Stomach (tissue), 9 donors: ENCODE data around the gene NOC4L. TPM values are rescaled to one million over a fixed set of nuclear protein-coding genes. Genes with fewer than 3 reads are reported as not detected.

Experiments used
- DNase-seq, 2 donors: peaks; one replicate each; pipeline versions ENCODE4 v3.0.0 to v3.0.0-alpha.2; 2013 to 2019
- H3K27ac ChIP-seq, 5 donors: fragments of 200-600 bp in 4 of 5; sonication (generic) in 4 of 5; one replicate each; pipeline ENCODE4 v1.5.1; 2013 to 2019; ENCODE audit warnings: mild to moderate bottlenecking in 1 of 5, moderate library complexity in 1 of 5
- H3K27me3 ChIP-seq, 3 donors: fragments of 200-600 bp; sonication (generic); one replicate each; pipeline ENCODE4 v1.5.1; 2017 to 2019; ENCODE audit warnings: mixed run types in 1 of 3
- H3K36me3 ChIP-seq, 4 donors: fragments of 200-600 bp; sonication (generic); 1 replicate in 3 of 4; 2 replicates in 1 of 4; pipeline ENCODE4 v1.5.1; 2016 to 2019
- H3K4me1 ChIP-seq, 4 donors: fragments of 200-600 bp; sonication (generic); one replicate each; pipeline ENCODE4 v1.5.1; 2016 to 2019
- H3K4me3 ChIP-seq, 4 donors: fragments of 200-600 bp; sonication (generic) in 3 of 4; one replicate each; pipeline ENCODE4 v1.5.1; 2016 to 2019; ENCODE audit warnings: mild to moderate bottlenecking in 1 of 4
- H3K9me3 ChIP-seq, 4 donors: fragments of 200-600 bp; sonication (generic); one replicate each; pipeline ENCODE4 v1.5.1; 2016 to 2019
- EP300 ChIP-seq: sonication (generic); formaldehyde crosslinking; IDR thresholded peaks from one replicate; pipeline ENCODE4 v1.6.1; 2017; ENCODE audit warnings: antibody characterized with exemption
- POLR2A ChIP-seq, 4 donors: fragments of 450-650 bp; IDR thresholded peaks; one replicate each; pipeline ENCODE4 v1.6.1; 2016; ENCODE audit warnings: antibody characterized with exemption in 4 of 4, control low read depth in 2 of 4, mild to moderate bottlenecking in 1 of 4, moderate library complexity in 1 of 4
- POLR2AphosphoS5 ChIP-seq, 3 donors: sonication (generic); formaldehyde crosslinking; IDR thresholded peaks; one replicate each; pipeline ENCODE4 v1.6.1; 2016; ENCODE audit warnings: antibody characterized with exemption in 3 of 3
- WGBS, 5 donors: extraction: QIAGEN DNeasy Blood & Tissue Kit in 3 of 5; methylation state at CpG; one replicate each; pipeline versions ENCODE4 v1.1.5 to v1.1.7; 2013 to 2018; 5-methylcytosine and 5-hydroxymethylcytosine counted together
- intact Hi-C: fragments of 100-400 bp; cut with DNase I; formaldehyde crosslinking; loops from one replicate; pipeline ENCODE4 v1.15.1; 2023; ENCODE audit warnings: low total_unique reads
- polyA plus RNA-seq, 3 donors: library from polyadenylated mRNA; stranded (reverse); fragments of 200-250 nt; gene quantifications; one replicate each; pipeline ENCODE4 v1.2.3, GENCODE V29; 2013
- total RNA-seq, 5 donors: library from RNA; depleted of rRNA; stranded (reverse); fragments of >200 nt; gene quantifications; one replicate each; pipeline versions ENCODE4 v1.1.0 to v1.2.3, GENCODE V29; 2014 to 2016
- TF ChIP-seq, protein P1 (sequence below), 7 experiments: fragments of 450-650 bp in 4 of 7; fragments of 200-600 bp in 3 of 7; sonication (generic) in 3 of 7; IDR thresholded peaks; one replicate each; pipeline ENCODE4 v1.5.1; 2016 to 2019; ENCODE audit warnings: antibody characterized with exemption in 7 of 7, control low read depth in 2 of 7, mild to moderate bottlenecking in 1 of 7
- donor health status: healthy with polysubstance abuse.
- donor health status: Bipolar disorder and iron deficiency.
- donor health status: healthy.

The NOC4L gene
- total and polyA plus RNA-seq, 8 donors = 2.2 to 63.6 (median 28.6) TPM

GRCh38 chr12:132105467-132105866 is 38.8 kb upstream of the NOC4L start:
- Histone ChIP-seq H3K4me1 (no peaks in the 10 kb centered on the region), H3K27ac (no peak overlapping the region), H3K27me3 (no peaks in the 10 kb centered on the region), H3K36me3 (peaks cover 11 to 56% (median 52%) of the 10 kb centered on the region in 4 donors), H3K9me3 (no peaks in the 10 kb centered on the region), H3K4me3 (no peak overlapping the region)
- 87 to 94% (median 92%) methylated on average over 6 of the region's 6 CpGs for WGBS, 5 donors
- TF ChIP-seq EP300 (no peak), POLR2A (IDR thresholded peaks at IDR 0.05) (no peak), POLR2AphosphoS5 (IDR thresholded peaks at IDR 0.05) (no peak)
- TF ChIP-seq, protein P1, sequence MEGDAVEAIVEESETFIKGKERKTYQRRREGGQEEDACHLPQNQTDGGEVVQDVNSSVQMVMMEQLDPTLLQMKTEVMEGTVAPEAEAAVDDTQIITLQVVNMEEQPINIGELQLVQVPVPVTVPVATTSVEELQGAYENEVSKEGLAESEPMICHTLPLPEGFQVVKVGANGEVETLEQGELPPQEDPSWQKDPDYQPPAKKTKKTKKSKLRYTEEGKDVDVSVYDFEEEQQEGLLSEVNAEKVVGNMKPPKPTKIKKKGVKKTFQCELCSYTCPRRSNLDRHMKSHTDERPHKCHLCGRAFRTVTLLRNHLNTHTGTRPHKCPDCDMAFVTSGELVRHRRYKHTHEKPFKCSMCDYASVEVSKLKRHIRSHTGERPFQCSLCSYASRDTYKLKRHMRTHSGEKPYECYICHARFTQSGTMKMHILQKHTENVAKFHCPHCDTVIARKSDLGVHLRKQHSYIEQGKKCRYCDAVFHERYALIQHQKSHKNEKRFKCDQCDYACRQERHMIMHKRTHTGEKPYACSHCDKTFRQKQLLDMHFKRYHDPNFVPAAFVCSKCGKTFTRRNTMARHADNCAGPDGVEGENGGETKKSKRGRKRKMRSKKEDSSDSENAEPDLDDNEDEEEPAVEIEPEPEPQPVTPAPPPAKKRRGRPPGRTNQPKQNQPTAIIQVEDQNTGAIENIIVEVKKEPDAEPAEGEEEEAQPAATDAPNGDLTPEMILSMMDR (IDR thresholded peaks at IDR 0.05) = no peak
- DNase-seq = no peak
- intact Hi-C loops = no loop called here

GRCh38 chr12:132106921-132107320 is 37.3 kb upstream of the NOC4L start:
- Histone ChIP-seq H3K4me3 (no peak overlapping the region), H3K27me3 (no peaks in the 10 kb centered on the region), H3K4me1 (no peaks in the 10 kb centered on the region), H3K36me3 (peaks cover 11 to 66% (median 60%) of the 10 kb centered on the region in 4 donors), H3K27ac (no peak overlapping the region), H3K9me3 (no peaks in the 10 kb centered on the region)
- TF ChIP-seq, protein P1 (IDR thresholded peaks at IDR 0.05) = no peak
- TF ChIP-seq EP300 (no peak), POLR2AphosphoS5 (IDR thresholded peaks at IDR 0.05) (no peak), POLR2A (IDR thresholded peaks at IDR 0.05) (no peak)
- intact Hi-C loops = no loop called here
- 96 to 98% (median 97%) methylated on average over 7 of the region's 7 CpGs for WGBS, 5 donors
- no peak for DNase-seq

DNA sequence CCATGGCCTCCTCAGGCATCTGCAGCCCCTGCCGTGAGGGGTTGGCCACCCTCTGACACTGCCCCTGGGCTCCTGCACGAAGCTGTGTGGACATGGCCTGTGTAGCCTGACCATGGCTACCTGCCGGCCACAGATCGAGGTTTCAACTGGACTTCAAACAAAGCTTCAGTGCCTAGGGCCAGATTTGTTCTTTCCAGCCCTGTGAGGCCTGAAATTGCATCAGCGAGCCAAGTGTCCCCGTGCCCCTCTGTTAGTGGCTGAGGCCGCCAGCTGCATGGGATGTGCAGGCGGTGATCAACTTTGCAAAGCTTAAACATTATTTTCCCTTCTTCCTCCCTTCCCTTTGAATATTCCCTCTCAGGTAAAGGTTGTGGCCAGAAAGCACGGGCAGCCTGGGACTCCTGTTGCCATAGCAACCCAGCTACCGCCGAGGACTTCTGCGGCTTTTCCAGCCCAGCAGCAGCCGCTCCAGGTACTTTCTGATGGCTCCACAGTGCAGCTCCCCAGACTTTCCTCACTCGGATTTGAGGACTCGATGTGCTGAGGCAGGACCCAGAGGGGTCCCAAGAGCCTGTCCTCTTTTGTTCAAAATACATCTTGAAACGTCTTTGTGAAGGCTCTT is 35.9 kb upstream of the NOC4L start:
- Histone ChIP-seq H3K27ac (no peak overlapping the region), H3K4me3 (no peak overlapping the region), H3K4me1 (no peaks in the 10 kb centered on the region), H3K36me3 (peaks cover 11 to 79% (median 71%) of the 10 kb centered on the region in 4 donors), H3K27me3 (no peaks in the 10 kb centered on the region), H3K9me3 (no peaks in the 10 kb centered on the region)
- no peak for DNase-seq
- WGBS, 5 donors = 75 to 83% (median 79%) methylated on average over 16 of the region's 16 CpGs
- intact Hi-C loops = no loop called here
- TF ChIP-seq EP300 = no peak
- TF ChIP-seq, protein P1 (IDR thresholded peaks at IDR 0.05) = no peak
- TF ChIP-seq POLR2A (IDR thresholded peaks at IDR 0.05) = no peak
- TF ChIP-seq POLR2AphosphoS5 (IDR thresholded peaks at IDR 0.05) = no peak

- no peak for DNase-seq
- 91 to 96% (median 93%) methylated on average over 8 of the region's 8 CpGs for WGBS, 5 donors
- peaks cover 18 to 89% (median 84%) of the 10 kb centered on the region in 4 donors for H3K36me3 ChIP-seq
Observed at GRCh38 chr12:132109741-132110140, 34.5 kb upstream of the NOC4L start.

GRCh38 chr12:132110677-132111076 is 33.6 kb upstream of the NOC4L start:
- WGBS, 5 donors = 64 to 97% (median 90%) methylated on average over 3 of the region's 3 CpGs
- Histone ChIP-seq H3K4me3 (no peak overlapping the region), H3K9me3 (no peaks in the 10 kb centered on the region), H3K4me1 (no peaks in the 10 kb centered on the region), H3K36me3 (peaks cover 26 to 89% (median 85%) of the 10 kb centered on the region in 4 donors), H3K27ac (no peak overlapping the region), H3K27me3 (no peaks in the 10 kb centered on the region)
- intact Hi-C loops = no loop called here
- no peak for TF ChIP-seq EP300
- TF ChIP-seq, protein P1 (IDR thresholded peaks at IDR 0.05) = no peak
- no peak for TF ChIP-seq POLR2AphosphoS5 (IDR thresholded peaks at IDR 0.05)
- no peak for TF ChIP-seq POLR2A (IDR thresholded peaks at IDR 0.05)
- DNase-seq = no peak

More at GRCh38 chr12:132109741-132110140, 34.5 kb upstream of the NOC4L start:
- no peak overlapping the region for H3K27ac ChIP-seq
- no peaks in the 10 kb centered on the region for H3K9me3 ChIP-seq
- TF ChIP-seq POLR2AphosphoS5 (IDR thresholded peaks at IDR 0.05) (no peak), POLR2A (IDR thresholded peaks at IDR 0.05) (no peak)
- H3K27me3 ChIP-seq = no peaks in the 10 kb centered on the region
- intact Hi-C loops = no loop called here
- no peak overlapping the region for H3K4me3 ChIP-seq
- H3K4me1 ChIP-seq = no peaks in the 10 kb centered on the region
